ENCODE measurements around the gene MED14.

The MED14 gene

GRCh38 chrX:40671126-40671525 lies 64.2 kb downstream of the MED14 start:
- in situ Hi-C loops (cut with MboI; ENCODE audit: low sequenced_read_pairs): loop anchor here (25.0 kb wide), 1 partner anchor 116 kb away; no protein-coding TSS in a partner anchor

GRCh38 chrX:40663880-40664630 lies 71.3 kb downstream of the MED14 start:
- in situ Hi-C loops (cut with MboI; ENCODE audit: low sequenced_read_pairs): loop anchor here (25.0 kb wide), 1 partner anchor 123 kb away; no protein-coding TSS in a partner anchor

- in situ Hi-C loops (cut with MboI; ENCODE audit: low sequenced_read_pairs): loop anchor here (25.0 kb wide), 1 partner anchor 124 kb away; no protein-coding TSS in a partner anchor
These were observed 72.1 kb downstream of the MED14 start for GRCh38 chrX:40663078-40663740.

DNA sequence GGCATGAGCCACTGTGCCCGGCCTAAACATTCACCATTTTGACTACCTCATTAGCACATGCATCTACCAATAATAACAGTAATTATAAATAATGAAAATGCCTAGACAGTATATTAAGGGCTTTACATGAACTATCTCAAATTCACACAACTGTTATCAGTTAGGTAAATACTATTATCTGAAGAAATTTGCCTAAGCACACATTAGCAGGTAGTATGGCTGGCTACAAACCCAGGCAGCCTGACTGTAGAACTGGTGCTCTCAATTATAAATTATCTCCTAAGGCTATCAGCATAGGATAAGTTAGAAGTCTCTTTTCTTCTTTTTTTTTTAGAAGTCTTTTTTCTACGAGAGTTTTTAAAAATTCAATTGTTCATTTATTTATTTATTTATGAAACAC lies 73.9 kb downstream of the MED14 start:
- in situ Hi-C loops (cut with MboI; ENCODE audit: low sequenced_read_pairs): loop anchor here (25.0 kb wide), 1 partner anchor 126 kb away; no protein-coding TSS in a partner anchor

- in situ Hi-C loops (cut with MboI; ENCODE audit: low sequenced_read_pairs): loop anchor here (25.0 kb wide), 1 partner anchor 127 kb away; no protein-coding TSS in a partner anchor
These were observed 75.0 kb downstream of the MED14 start for GRCh38 chrX:40660381-40660780.

DNA sequence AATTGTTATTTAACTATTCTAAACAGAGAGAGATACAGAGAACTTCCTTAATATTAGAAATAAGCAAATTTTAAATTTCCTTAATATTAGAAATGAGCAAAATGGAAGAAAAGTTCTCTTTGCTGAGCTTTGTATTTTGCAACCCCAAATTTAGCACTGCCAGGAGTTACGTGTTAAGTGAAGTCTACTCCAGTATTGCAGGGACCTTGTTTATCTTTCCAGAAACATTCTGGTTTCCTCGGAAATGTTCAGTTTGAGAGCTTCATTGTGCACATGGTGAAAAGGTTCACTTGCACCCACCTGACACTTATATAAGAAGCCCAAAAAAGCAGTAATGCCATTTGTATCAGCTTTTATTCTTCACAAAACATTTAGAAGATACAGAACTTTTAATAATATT lies 81.8 kb downstream of the MED14 start:
- in situ Hi-C loops (cut with MboI; ENCODE audit: low sequenced_read_pairs): loop anchor here (25.0 kb wide), 1 partner anchor 134 kb away; no protein-coding TSS in a partner anchor

GRCh38 chrX:40652664-40653063 lies 82.7 kb downstream of the MED14 start:
- in situ Hi-C loops (cut with MboI; ENCODE audit: low sequenced_read_pairs): loop anchor here (25.0 kb wide), 1 partner anchor 135 kb away; no protein-coding TSS in a partner anchor

- in situ Hi-C loops (cut with MboI; ENCODE audit: low sequenced_read_pairs): loop anchor here (25.0 kb wide), 1 partner anchor 136 kb away; no protein-coding TSS in a partner anchor
These were observed 83.6 kb downstream of the MED14 start for GRCh38 chrX:40651620-40652223.

DNA sequence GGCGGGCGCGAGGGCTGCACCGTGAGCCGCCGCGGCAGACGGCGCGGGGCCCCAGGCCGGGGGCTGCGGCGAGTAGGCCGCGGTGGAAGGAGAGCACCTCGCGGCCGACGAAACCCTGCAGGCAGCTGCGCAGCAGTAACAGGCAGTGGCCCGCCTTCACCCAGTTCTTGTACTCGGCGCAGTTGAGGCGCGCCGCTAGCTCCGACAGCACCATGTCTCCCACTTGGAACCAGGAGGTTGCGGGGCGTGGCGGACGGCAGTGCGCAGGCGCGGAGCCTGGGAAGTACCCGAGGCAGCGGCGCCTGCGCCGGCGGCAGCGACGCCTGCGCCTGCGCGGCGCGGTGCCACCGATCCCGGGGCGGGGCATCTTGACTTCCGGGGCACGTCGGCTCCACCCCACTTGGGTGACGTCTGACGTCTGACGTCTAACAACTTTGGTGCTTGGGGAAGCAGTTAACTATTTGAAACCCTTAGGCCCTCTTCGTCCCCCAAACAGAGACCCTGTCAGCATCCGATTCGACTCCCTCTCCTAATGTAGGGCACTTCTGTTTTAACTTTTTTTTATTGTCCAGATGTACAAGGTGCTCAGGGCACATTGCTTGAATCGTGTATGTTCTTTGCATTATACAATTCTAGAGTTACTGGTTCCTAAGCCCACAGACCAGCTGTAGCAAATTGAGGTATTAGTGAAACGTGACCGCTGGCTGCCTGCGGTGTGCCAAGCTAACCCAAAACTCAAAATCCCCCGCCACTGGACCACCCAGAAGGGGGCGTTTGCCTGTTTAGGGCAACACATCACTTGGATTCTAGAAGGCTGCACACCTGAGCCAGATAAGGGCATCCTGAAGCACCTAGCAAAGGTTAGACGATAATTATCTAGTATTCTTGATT lies 87.8 kb downstream of the MED14 start, which contains the start of gene CXorf38:
Gene CXorf38 (minus strand): TSS at position 255 of the 891 bp plus-strand sequence. CDS start 41 bp downstream, at position 214.
- in situ Hi-C loops (cut with MboI; ENCODE audit: low sequenced_read_pairs): loop anchor here (25.0 kb wide), 1 partner anchor 490 kb away; no protein-coding TSS in a partner anchor

DNA sequence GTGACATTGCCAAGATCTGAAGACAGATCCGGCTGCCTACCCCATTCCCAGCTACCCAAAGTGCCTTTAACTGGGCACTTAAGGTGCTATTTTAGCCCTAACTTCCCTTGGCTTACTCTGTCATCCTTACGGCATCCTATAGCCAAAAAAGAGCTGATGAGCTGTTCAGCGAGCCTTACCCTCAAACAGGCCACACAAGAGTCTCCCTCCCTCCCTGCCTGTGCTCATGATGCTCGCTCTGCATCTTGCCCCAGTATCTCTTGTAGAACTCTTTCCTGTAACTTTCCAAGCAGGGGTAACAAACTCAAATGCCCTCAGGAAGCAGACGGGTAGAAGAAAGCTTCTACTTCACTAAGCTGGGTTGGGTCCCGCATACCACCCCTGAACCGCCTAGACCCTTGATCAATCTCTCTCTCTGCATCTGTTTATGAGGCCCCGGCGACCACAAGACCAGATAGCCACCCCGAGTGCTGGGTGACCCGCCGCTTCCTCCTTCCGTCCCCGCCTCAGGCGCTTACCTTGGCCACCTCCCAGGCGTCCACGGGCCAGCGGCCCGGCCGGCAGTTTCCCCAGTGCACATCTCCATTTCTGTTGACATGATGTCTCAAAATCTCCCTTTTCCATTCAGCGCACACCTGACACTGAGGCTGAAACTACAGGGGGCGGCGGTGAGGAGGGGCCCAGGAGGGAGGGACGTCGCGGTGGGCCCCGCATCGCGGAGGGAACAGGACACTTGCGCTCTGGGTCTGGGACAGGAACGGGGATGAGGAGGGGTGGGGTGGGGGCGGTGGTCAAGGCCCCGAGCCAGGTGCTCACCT lies 88.6 kb downstream of the MED14 start:
- in situ Hi-C loops (cut with MboI; ENCODE audit: low sequenced_read_pairs): loop anchor here (25.0 kb wide), 1 partner anchor 491 kb away; no protein-coding TSS in a partner anchor

- in situ Hi-C loops (cut with MboI; ENCODE audit: low sequenced_read_pairs): loop anchor here (25.0 kb wide), 1 partner anchor 492 kb away; no protein-coding TSS in a partner anchor
These were observed 90.5 kb downstream of the MED14 start for GRCh38 chrX:40644821-40645358.

DNA sequence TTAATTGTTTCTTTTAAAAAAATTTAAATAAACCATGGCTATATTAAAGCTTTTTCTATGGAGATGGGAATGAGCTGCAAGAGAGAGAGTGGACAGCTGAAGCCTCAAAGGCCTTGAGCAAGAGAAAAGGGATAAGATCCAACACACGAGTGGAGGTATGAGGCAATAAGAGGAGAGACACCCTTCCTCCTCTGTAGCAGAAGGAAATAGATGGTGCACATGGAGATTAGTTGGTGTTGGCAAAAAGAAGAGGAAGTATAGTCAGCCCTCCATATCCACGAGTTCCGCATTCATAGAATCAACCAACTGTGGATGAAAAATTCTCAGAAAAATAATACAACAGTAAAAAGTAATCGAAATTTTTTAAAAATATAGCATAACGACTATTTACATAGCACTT lies 91.2 kb downstream of the MED14 start:
- in situ Hi-C loops (cut with MboI; ENCODE audit: low sequenced_read_pairs): loop anchor here (25.0 kb wide), 1 partner anchor 493 kb away; no protein-coding TSS in a partner anchor

DNA sequence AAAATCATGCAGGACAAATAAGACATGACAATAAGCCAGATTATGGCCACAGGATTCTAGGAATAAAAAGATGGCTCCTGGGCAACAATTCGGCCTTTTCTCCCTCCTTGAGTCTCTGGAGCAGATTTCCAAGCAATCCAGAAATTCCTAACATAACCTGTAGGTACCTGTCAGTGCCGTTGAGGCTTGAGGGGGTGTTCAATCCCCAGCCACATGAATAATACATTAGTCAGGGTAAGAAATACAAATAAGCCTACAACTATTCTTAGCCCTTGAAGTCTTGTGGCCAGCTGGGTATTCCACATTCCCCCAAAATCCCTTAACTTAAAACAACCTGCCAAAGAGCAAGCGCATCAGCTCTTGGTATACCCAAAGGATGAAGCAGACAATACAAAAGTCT lies 97.7 kb downstream of the MED14 start:
- in situ Hi-C loops (cut with MboI; ENCODE audit: low sequenced_read_pairs): loop anchor here (25.0 kb wide), 1 partner anchor 500 kb away; no protein-coding TSS in a partner anchor

DNA sequence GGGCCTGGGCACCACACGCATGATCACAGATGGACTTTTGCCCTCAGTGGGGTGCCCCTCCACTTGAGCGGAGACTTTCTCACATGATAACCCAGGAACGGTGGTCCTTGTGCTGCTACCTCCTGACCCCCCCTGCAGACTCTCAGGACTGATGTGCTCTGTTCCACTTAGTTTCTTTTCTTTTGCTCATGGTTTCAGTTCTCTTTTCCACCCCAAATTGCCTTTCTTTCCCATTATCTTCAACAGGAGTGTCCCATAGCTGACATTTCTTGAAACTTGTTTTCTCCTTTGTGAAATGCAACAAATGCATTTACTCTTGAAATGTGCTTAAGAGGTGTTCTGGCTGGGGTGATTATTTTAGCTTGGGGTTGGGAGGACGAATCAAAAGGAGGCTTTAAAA lies 103.1 kb downstream of the MED14 start:
- in situ Hi-C loops (cut with MboI; ENCODE audit: low sequenced_read_pairs): loop anchor here (25.0 kb wide), 1 partner anchor 505 kb away; no protein-coding TSS in a partner anchor

DNA sequence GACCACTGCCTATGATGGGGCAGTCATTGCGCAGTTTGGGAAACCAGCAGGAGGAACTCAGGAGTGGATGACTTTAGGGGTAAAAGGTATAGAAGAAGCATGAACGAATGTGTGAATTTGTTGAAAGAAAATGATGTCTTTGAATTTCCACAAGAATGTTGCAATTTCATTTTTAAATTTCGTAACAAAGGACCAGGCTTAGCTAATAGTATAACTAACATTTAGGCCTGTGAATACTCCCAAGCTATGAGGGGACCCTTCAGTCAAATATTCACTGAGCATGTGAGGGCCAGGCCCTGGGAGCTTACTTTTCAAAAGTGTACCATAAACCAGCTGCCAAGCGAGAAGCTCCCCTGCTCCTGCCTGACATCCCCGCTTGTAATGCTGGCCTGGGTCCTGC lies 106.8 kb downstream of the MED14 start:
- in situ Hi-C loops (cut with MboI; ENCODE audit: low sequenced_read_pairs): loop anchor here (25.0 kb wide), 1 partner anchor 509 kb away; no protein-coding TSS in a partner anchor

DNA sequence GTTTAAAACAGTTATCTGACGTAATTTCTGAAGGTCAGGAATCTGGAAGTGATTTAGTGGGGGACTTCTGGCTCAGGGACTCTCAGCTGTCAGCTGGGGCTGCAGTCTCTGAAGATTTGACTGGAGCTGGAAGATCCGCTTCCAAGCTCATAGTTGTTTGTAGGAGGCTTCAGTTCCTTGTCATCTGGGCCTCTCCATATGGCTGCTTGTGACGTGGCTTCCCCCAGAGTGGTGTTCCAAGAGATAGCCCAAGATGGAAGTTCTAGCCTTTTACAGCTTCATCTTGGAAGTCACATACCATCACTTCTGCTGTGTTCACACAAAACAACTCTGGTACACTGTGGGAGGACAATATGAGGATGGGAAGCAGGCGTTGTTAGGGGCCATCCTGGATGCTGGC lies 110.0 kb downstream of the MED14 start:
- in situ Hi-C loops (cut with MboI; ENCODE audit: low sequenced_read_pairs): loop anchor here (25.0 kb wide), 1 partner anchor 512 kb away; no protein-coding TSS in a partner anchor

DNA sequence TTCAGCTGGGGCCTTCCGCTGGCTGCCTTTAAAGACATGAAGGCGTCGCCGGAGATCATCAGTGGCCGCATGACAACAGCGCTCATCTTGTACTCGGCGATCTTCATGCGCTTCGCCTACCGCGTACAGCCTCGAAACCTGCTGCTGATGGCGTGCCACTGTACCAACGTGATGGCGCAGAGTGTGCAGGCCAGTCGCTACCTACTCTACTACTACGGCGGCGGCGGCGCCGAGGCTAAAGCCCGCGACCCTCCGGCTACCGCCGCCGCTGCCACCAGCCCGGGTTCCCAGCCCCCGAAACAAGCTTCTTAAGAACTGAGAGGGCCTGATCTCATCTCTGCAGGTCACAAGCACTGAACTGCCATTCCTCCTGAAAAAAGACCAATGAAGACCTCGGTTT lies 111.7 kb downstream of the MED14 start:
- in situ Hi-C loops (cut with MboI; ENCODE audit: low sequenced_read_pairs): no loop called here

GRCh38 chrX:40623139-40623536 lies 112.2 kb downstream of the MED14 start, which contains the start of gene MPC1L:
TSS of gene MPC1L (plus strand) at chrX:40623428. CDS start at chrX:40623566, 138 bp downstream.
- in situ Hi-C loops (cut with MboI; ENCODE audit: low sequenced_read_pairs): no loop called here

Measured in HL-60/S4 treated with retinoic acid at 250 ng/mL for 4 days and 3 days (cell line).